ENCODE data around the gene CCDC12.
A peak's percentile ranks its signal among the peaks of the same experiment; 100 is the strongest.

CCDC12 gene

GRCh38 chr3:46978381-46978780, 1.8 kb upstream of the CCDC12 start:
- peak overlapping the region; percentile 78 to 93 for H3K27ac ChIP-seq
- no peak for TF ChIP-seq CTCF (IDR thresholded peaks at IDR 0.05)
- DNase-seq (ENCODE audit: low spot score): no peak
- peak overlapping the region; percentile 86 for H3K4me3 ChIP-seq

DNA sequence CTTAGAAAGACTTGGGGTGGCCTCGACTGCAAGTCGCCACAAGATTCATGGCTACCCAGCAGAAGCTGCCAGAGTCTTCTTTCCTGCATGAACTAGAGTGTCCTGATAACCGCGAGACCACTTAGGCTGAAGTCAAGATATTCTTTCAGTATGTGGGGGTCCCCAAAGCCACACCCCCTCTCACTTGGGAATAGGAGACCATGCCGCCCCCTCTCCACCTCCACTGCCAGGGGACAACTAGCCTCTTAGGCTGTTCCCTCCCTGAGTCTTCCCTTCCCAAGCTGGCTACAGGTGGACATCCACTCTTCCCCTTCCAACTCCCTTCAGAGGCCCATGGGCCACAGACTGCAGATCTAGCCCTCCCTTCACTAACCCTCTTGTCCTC, 1.3 kb upstream of the CCDC12 start:
- peak overlapping the region in 1 of 2 donors; percentile 93 for H3K27ac ChIP-seq

DNA sequence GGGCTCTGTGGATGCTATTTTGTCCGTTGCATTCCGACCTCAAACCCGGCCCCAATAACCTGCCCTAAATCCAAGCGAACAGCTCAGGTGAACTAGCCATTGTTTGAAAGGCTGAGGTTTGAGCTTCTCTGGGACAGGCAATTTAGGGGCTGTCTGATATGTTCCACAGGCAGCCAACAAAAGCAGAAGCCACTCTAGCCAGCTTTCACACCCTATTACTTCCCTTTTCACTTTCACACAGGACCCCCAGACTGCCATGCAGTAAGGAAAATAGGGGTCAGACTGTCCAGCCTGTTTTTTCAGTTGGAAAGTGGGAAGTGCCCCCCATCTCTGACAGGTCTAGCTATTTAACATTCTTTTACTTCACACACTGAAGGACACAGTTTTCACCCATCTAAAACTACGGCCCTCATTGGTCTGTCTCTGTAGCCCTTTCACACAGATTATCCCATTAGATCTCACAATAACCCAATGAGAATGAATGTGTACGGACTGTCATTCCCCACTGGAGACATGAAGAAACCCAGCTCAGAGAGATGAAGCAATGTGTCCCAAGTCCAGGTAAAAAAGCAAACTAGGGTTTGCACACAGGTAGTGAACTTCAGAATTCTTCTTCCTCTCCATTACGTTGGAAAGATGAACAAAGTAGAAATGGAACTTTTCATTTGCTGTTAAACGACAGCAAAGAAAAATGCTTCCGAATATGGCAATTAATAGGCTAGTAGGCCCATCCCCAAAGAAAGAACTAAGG, 1.9 kb downstream of the CCDC12 start:
- Histone ChIP-seq H3K27ac (no peak overlapping the region), H3K4me3 (peak overlapping the region; percentile 25)
- DNase-seq (ENCODE audit: low spot score): no peak
- no peak for TF ChIP-seq CTCF (IDR thresholded peaks at IDR 0.05)

More for the DNA sequence above, 1.3 kb upstream of the CCDC12 start:
- TF ChIP-seq CTCF (IDR thresholded peaks at IDR 0.05): no peak
- H3K4me3 ChIP-seq: no peak overlapping the region
- no peak for DNase-seq (ENCODE audit: low spot score)

GRCh38 chr3:46972396-46972795, 4.1 kb downstream of the CCDC12 start:
- TF ChIP-seq CTCF (IDR thresholded peaks at IDR 0.05): no peak
- no peak for DNase-seq (ENCODE audit: low spot score)

DNA sequence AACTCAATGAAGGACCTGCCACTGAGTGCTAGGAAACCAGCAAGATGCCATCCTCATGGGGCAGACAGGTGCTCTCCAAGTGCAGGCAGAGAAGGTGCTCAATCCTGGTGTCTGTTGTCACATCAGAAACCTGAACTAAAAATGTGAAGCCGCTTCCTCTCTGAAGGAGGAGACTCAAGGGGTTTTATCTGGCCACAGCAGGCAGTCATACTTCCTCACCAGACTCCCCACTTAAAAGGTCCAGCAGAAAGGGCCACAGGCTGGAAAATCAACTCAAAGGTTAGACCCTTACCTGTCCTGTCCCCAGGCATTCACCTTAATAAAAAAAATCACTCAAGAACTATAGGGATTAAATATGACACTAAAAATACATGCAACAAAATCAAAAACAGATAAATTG, 4.8 kb downstream of the CCDC12 start:
- H3K27ac ChIP-seq: no peak overlapping the region
- no peak overlapping the region for H3K4me3 ChIP-seq
- TF ChIP-seq CTCF (IDR thresholded peaks at IDR 0.05): no peak
- no peak for DNase-seq (ENCODE audit: low spot score)

More at GRCh38 chr3:46972396-46972795, 4.1 kb downstream of the CCDC12 start:
- Histone ChIP-seq H3K27ac (no peak overlapping the region), H3K4me3 (no peak overlapping the region)

DNA sequence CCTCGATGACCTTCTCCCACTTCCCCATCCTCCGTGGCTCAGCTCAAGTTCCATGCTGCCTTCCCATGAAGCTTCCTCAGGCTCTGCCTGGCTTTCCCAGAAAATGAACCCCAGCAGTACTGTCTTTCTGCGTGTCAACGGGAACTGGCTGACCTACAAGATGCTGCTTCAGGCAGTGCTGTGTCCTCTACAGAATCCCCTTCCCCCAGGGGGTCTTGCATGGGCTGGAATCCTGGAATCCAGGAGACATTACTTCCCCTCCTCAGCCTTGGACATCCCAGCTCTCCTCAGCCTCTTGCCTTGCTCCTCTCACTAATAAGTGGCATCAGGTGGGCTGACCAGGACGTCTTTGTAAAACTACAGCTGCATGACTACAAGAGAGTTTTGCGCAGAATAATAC, 5.4 kb downstream of the CCDC12 start:
- no peak for DNase-seq (ENCODE audit: low spot score)
- no peak overlapping the region for H3K4me3 ChIP-seq
- TF ChIP-seq CTCF (IDR thresholded peaks at IDR 0.05): no peak
- H3K27ac ChIP-seq: peak overlapping the region in 1 of 2 donors; percentile 16

- no peak for TF ChIP-seq CTCF (IDR thresholded peaks at IDR 0.05)
- DNase-seq (ENCODE audit: low spot score): no peak
- Histone ChIP-seq H3K27ac (peak overlapping the region in 1 of 2 donors; percentile 16), H3K4me3 (no peak overlapping the region)
Measured at GRCh38 chr3:46970391-46971091, 6.0 kb downstream of the CCDC12 start.

Data from coronary artery (tissue), 2 donors.